GM18867 (cell line): ENCODE measurements around the gene SEMA6A.

Experiments
- ATAC-seq: cut with Tn5 transposase; IDR thresholded peaks from one replicate; pipeline ENCODE4 v1.9.1; 2021; ENCODE audit warnings: mild to moderate bottlenecking, moderate library complexity; ENCODE audit not compliant: unreplicated experiment

Gene SEMA6A

DNA sequence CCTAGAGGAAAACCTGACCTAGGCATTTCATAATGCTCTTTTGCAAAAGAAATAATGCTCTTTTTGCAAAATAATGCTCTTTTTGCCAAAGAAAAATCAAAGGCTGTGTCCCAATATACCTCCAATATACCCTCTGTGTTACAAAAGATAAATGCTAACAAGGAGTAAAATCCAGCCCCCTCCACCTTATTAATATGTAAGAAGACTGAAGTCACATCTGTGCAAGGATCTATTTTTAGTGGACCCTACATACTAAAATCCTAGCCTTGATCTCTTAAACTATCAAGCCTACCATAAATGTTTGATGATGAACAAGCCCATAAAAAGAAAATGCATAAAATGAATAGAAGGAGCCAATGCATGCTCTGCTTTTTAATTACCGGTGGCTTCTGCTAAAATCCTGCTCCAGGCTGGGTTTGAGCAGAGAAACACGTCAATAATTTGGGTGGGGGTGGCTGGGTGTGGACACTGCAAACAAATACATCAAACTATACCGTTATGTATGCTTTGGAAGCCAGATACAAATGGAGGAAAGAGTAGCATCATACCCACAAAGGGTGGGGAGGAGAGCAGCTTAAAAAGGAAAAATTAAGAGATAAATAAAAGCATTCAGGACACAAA, 131.6 kb downstream of the SEMA6A start:
- no peak for ATAC-seq

- no peak for ATAC-seq
These were observed 132.5 kb downstream of the SEMA6A start for GRCh38 chr5:116442095-116442534.

- no peak for ATAC-seq
These were observed 133.4 kb downstream of the SEMA6A start for GRCh38 chr5:116441223-116441622.

GRCh38 chr5:116440457-116441001, 134.1 kb downstream of the SEMA6A start:
- ATAC-seq, result no peak

DNA sequence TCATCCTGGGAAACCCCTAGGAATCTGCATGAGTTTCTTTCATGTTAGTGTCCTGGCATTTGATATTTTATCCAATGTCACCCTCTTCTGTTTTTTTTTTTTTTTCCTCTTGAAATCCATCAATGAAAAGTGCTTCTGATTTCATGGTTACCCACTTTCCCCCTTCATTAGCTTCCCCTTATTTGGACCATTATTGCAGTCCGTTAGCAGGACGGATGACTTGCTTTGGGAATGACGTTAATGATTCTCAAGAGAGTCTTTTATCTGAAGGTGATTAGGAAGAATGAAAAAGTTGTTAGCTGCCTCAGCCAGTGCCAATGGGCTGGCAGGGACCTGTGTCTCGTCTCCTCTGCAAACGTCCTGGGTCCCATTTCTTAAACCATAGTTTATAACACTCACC, 134.7 kb downstream of the SEMA6A start:
- ATAC-seq, result no peak

- no peak for ATAC-seq
These were observed 135.6 kb downstream of the SEMA6A start for GRCh38 chr5:116438979-116439554.

DNA sequence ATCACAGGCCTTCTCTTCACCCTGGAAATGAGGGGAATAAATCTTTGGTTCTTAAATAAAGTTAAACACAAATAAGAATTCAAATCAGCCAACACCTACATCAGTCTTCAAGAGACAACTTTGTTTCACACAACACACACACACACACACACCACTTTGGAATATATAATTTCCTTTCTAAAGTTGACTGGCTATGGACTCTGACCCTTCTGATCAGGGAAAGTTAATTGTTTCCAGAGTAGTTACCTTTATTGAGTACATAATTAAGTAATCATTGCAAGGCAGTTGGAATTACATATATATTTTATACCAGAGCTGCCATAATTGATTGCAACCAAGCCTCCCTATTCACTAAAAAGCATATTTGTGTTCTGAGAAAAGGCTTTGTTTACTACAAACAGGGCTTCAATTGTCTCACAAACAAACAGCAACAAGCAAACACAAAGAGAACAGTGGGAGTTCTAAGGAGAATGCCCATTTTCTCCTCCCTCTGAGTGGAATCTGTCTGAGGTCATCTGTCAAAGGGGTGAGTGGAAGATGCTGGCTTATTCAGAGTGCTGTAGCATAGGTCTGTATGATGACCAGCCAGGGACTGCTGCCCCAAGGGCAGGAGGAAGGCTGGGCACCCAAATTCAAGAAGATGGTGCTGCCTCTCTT, 136.6 kb downstream of the SEMA6A start:
- ATAC-seq, result no peak

DNA sequence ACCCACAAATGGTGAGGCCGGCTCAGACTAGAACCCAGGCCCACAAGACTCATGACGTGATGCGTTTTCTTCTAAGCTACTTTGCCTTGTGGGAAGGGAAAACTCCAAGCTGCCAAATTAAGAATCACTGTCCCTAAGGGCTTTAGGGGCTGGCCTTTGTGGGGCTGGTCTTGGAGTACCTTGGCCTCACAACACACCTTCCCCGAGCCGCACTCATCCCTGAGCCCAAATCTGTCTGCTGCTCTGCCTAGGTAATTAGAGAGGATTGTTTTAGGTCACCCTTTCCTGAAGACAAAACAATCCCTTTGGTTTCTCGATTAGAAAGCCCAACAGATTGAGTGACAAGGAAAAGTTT, 137.3 kb downstream of the SEMA6A start:
- no peak for ATAC-seq

- ATAC-seq, result no peak
These were observed 137.8 kb downstream of the SEMA6A start for GRCh38 chr5:116436674-116437350.

DNA sequence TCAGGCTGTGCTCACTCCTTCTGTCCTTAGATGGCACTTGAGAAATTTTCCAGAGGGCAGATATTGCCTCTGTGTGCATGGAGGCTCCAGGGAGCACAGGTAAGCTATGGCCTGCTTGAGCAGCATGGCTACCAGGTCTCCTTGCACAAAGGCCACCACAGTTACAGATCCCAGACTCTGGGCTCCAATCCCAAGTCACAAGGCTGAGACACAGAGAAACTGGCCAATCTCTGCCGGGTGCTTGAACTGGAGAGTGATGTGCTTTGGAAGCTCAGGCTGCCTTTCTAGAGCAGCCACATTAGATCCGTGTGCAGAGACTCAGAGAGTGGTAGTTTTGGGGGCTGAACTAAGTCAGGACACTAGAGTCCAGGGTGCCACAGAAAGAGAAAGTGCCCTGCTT, 145.7 kb downstream of the SEMA6A start:
- no peak for ATAC-seq

- no peak for ATAC-seq
These were observed 146.2 kb downstream of the SEMA6A start for GRCh38 chr5:116428413-116428812.

DNA sequence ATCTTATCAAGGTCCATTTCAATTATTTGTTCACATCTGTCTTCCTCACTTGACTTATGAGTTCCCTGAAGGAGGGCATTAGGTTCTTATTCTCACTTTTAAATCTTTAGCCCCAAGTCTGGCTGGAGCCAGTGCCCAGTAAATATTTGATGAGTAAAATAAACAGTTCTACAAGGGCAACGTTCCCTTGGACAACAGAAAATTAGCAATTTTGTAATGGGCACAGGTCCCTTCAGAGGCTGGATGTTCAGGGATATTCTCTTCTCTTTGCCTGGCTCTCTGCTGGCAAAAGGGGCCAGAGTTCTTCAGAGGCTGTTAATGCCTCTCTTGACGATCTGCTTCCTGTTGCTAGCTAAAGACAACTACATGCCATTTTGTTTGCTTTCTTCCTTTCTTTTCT, 149.7 kb downstream of the SEMA6A start:
- ATAC-seq, result no peak

- no peak for ATAC-seq
These were observed 150.4 kb downstream of the SEMA6A start for GRCh38 chr5:116424258-116424615.

DNA sequence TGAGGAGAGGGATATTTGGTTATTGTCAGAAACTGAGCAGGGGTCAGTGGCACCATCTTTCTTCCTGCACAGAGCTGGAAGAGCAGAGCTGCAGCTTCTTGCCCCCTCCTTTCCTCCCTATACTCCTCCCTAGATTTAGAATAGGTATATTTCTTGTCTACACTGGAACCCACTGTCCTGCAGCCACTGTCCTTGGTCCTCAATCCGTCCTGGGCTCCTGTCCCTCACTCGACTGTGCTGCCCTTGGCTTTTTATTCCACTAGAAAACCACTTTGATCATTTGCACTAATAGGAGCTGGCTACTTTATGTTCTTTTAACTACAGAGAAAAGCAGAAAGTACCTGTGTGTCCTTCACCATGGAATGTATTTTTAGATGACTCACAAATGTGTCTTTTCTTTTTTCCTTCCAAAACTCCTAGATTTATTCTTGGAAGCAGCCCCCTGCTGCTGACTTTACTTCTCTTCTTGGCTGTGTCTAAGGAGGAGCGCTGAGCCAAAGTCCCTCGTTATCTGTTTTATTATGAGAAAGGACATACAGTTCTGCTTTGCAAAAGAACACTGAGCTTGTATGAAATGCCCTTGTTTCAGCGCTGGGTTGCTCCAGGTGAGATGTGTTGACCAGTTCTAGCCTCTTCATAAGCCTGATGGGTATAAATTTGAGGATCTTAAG, 150.9 kb downstream of the SEMA6A start:
- no peak for ATAC-seq

DNA sequence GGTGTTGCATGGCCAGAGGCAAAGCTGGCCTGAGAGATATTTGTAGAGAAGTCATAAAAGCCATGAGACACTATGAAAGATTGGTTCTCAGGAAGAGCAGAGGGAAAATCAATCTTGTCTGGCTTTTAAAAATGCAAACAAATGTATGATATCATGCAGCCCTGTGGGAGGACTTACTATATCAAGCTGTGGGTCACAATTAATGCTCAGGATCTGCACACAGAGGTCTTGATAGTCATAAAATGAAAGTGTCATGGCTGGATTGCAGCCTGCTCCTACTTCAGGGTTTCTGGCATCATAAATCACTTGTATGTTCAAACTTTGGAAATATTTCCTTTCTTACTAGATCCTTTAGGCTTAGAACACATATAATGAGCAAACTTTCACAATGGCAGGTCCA, 151.5 kb downstream of the SEMA6A start:
- ATAC-seq, result no peak

DNA sequence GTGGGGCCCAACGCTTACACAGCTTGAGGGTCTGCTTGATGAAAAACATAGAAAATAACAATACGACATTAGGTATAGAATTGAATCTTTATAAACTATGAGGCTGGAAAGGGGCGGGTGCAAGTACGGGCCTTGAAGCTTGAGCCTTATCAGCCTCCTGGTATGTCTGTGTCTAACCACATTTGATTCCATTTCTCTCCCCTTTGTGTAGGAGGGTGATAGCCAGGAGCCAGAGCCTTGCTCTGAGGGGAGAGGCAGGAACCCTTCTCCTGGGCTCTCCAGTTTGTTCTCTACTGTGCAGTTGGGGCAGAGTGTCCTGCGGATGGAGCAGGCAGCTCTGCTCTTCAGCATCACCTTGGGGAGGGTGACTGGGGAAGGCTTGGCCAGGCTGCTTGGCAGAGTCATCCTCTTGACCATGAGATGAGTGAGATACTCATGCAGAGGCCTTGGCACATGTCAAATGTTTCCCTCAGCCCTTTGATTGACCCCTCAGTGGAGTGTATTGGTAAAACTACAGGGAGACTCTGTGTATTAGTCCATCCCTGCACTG, 153.5 kb downstream of the SEMA6A start:
- no peak for ATAC-seq

DNA sequence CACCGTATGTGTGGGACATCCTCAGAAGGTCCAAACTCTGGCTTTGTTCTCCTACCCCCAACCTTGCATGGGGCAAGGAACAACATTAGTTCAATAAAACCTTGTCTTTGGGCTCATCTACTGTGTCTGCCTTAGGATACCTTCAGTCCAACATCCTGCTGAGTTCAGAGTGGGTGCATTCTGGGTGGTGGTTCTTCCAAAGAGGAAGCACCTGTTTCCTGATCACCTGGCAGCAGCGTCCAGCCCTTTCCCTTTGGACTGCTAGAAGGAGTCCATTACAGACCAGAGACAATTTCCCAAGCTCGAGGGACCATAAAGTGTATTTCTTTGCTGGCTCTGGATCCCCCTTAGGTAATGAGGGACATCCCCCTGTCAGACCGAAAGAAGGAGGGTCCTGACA, 154.1 kb downstream of the SEMA6A start:
- ATAC-seq, result no peak

- no peak for ATAC-seq
These were observed 155.4 kb downstream of the SEMA6A start for GRCh38 chr5:116419258-116419657.

DNA sequence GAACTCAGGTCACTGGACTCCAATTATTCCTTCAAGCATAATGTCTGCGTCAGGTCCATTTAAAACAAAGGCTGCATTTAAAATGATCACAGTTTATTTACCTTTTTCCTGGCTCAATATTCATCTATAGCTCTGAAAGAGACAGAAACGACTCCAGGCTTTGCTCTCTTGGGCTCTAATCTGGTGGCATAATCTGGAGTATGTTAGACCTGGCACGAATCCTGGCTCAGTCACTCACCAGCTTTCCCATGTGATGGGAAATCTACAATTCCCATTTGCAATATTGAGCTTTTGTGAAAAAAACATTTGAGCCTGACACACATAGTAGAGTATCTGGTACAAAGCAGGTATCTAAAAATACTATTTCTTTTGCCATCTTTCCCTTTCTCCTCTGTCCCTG, 155.8 kb downstream of the SEMA6A start:
- ATAC-seq, result no peak

DNA sequence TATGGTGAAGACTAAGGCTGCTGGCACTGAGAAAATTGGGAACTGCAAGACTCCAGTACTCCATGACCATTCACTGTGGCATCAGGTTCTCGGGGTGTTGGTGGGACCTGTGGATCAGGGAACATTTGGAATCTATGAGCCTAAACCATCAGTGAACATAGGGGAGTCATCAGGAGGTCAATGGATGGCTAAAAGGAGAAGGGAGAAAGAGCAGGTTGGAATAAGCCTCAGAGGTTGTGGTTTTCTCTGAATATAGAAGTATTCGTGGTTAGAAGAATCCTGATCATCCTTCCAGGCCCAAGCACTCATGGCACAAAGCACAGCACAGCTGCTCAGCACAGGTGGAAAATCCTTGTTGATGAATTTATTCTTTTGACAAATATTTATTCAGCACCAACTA, 156.6 kb downstream of the SEMA6A start:
- ATAC-seq, result no peak

GRCh38 chr5:116415989-116416388, 158.6 kb downstream of the SEMA6A start:
- no peak for ATAC-seq
